GM23248 (cell line): Measurements from ENCODE around the gene PRRX1. TPM values are rescaled to one million over a fixed set of nuclear protein-coding genes. Genes with fewer than 3 reads are reported as not detected.
A peak's percentile ranks its signal among the peaks of the same experiment; 100 is the strongest.

Experiments used
- DNase-seq: peaks from one replicate; pipeline ENCODE4 v3.0.0-alpha.2; 2015
- H2AFZ ChIP-seq: fragments of 200-600 bp; sonication (generic); 2 replicates; pipeline ENCODE4 v1.6.1; 2016; ENCODE audit warnings: antibody characterized with exemption
- H3F3A ChIP-seq: fragments of 200-600 bp; sonication (generic); 2 replicates; pipeline ENCODE4 v1.6.1; 2016; ENCODE audit warnings: mild to moderate bottlenecking, antibody characterized with exemption, mixed run types; ENCODE audit not compliant: insufficient read depth
- H3K27ac ChIP-seq: fragments of 200-600 bp; sonication (generic); 2 replicates; pipeline ENCODE4 v1.5.1; 2016; ENCODE audit warnings: mild to moderate bottlenecking
- H3K27me3 ChIP-seq: fragments of 200-600 bp; sonication (generic); replicated peaks from 2 replicates; pipeline ENCODE4 v1.6.1; 2016; ENCODE audit warnings: mild to moderate bottlenecking; ENCODE audit not compliant: insufficient read depth
- H3K36me3 ChIP-seq: fragments of 200-600 bp; sonication (generic); 2 replicates; pipeline ENCODE4 v1.6.1; 2016; ENCODE audit warnings: low read depth, mild to moderate bottlenecking
- H3K4me1 ChIP-seq: fragments of 200-600 bp; sonication (generic); 2 replicates; pipeline ENCODE4 v1.6.1; 2016; ENCODE audit warnings: mild to moderate bottlenecking; ENCODE audit not compliant: insufficient read depth
- H3K4me2 ChIP-seq: fragments of 200-600 bp; sonication (generic); one replicate; pipeline ENCODE4 v1.6.1; 2016; ENCODE audit warnings: mild to moderate bottlenecking; ENCODE audit not compliant: unreplicated experiment
- H3K4me3 ChIP-seq: fragments of 200-600 bp; sonication (generic); 2 replicates; pipeline ENCODE4 v1.5.1; 2016; ENCODE audit warnings: mild to moderate bottlenecking
- H3K79me2 ChIP-seq: fragments of 200-600 bp; sonication (generic); 2 replicates; pipeline ENCODE4 v1.6.1; 2016; ENCODE audit warnings: mild to moderate bottlenecking; ENCODE audit not compliant: insufficient read depth
- H3K9ac ChIP-seq: fragments of 200-600 bp; sonication (generic); 2 replicates; pipeline ENCODE4 v1.6.1; 2016; ENCODE audit warnings: mild to moderate bottlenecking
- H3K9me2 ChIP-seq: fragments of 200-600 bp; sonication (generic); 2 replicates; pipeline ENCODE4 v1.6.1; 2016; ENCODE audit warnings: mixed run types, mild to moderate bottlenecking, moderate library complexity; ENCODE audit not compliant: insufficient read depth
- H3K9me3 ChIP-seq: fragments of 200-600 bp; sonication (generic); one replicate; pipeline ENCODE4 v1.6.1; 2017; ENCODE audit warnings: low read depth
- H4K20me1 ChIP-seq: fragments of 200-600 bp; sonication (generic); 2 replicates; pipeline ENCODE4 v1.6.0; 2016; ENCODE audit not compliant: insufficient read depth
- EZH2 ChIP-seq: fragments of 200-600 bp; sonication (generic); IDR thresholded peaks from 2 replicates; pipeline ENCODE4 v1.6.1; 2018; ENCODE audit warnings: antibody characterized with exemption, mild to moderate bottlenecking; ENCODE audit not compliant: insufficient read depth, poor library complexity, severe bottlenecking
- EZH2phosphoT487 ChIP-seq: fragments of 200-600 bp; sonication (generic); IDR thresholded peaks from 2 replicates; pipeline ENCODE4 v1.6.1; 2018; ENCODE audit warnings: antibody characterized with exemption, moderate library complexity, mild to moderate bottlenecking, low read depth; ENCODE audit not compliant: insufficient read depth
- WGBS, 2 experiments: methylation state at CpG; one replicate each; pipeline ENCODE4 v1.1.6; 2015 to 2017; ENCODE audit warnings: low lambda C conversion rate in 2 of 2, low coverage in 1 of 2; ENCODE audit errors: missing lambda C conversion rate in 2 of 2; 5-methylcytosine and 5-hydroxymethylcytosine counted together
- in situ Hi-C: fragments of 300-500 bp; cut with MboI; formaldehyde crosslinking; loops from 2 replicates; pipeline ENCODE4 v1.15.0; 2020
- polyA plus RNA-seq: library from polyadenylated mRNA; unstranded; fragments of >200 nt; fragmentation: Nextera tagmentation; extraction: Ambion mirVana; gene quantifications from 2 replicates; pipeline ENCODE4 v1.2.1, GENCODE V29; 2016
- total RNA-seq: library from RNA; depleted of rRNA; stranded (reverse); fragments of >200 nt; shearing (Covaris generic); gene quantifications from 2 replicates; pipeline ENCODE4 v1.2.3, GENCODE V29; 2014

The PRRX1 gene
- total and polyA plus RNA-seq, 2 experiments from 2014 or later, result 40.1 to 191 TPM

GRCh38 chr1:170665629-170666028 lies 1.7 kb downstream of the PRRX1 start:
- Histone ChIP-seq H3K36me3 (no peaks in the 10 kb centered on the region), H3K4me1 (peaks cover 26% of the 10 kb centered on the region), H3K9me2 (no peaks in the 10 kb centered on the region), H3K4me3 (peak overlapping the region; percentile 96), H3K4me2 (peak overlapping the region; percentile 99), H4K20me1 (no peaks in the 10 kb centered on the region), H3K79me2 (peaks cover 85% of the 10 kb centered on the region), H2AFZ (peak overlapping the region; percentile 17; the same call in 1 of the 2 replicates), H3K27me3 (no peaks in the 10 kb centered on the region), H3K9me3 (no peaks in the 10 kb centered on the region), H3K27ac (peak overlapping the region; percentile 97), H3F3A (peaks cover 51% of the 10 kb centered on the region), H3K9ac (peak overlapping the region; percentile 99)
- 0 to 1% methylated on average over 14 of the region's 14 CpGs for WGBS, 2 experiments
- TF ChIP-seq EZH2 (no peak), EZH2phosphoT487 (no peak)
- in situ Hi-C loops, result loop anchor here (10.0 kb wide), 2 partner anchors 131 to 651 kb away; partner anchors contain the start of gene GORAB
- peak; percentile 68 for DNase-seq

- Histone ChIP-seq H3K4me3 (peak overlapping the region; percentile 96), H3K27ac (peak overlapping the region; percentile 97), H4K20me1 (no peaks in the 10 kb centered on the region), H2AFZ (peak overlapping the region; percentile 43; the same call in 1 of the 2 replicates), H3F3A (peaks cover 58% of the 10 kb centered on the region), H3K9ac (peak overlapping the region; percentile 99), H3K9me3 (no peaks in the 10 kb centered on the region), H3K27me3 (no peaks in the 10 kb centered on the region), H3K79me2 (peaks cover 95% of the 10 kb centered on the region), H3K4me2 (peak overlapping the region; percentile 99), H3K9me2 (no peaks in the 10 kb centered on the region), H3K4me1 (peaks cover 30% of the 10 kb centered on the region), H3K36me3 (no peaks in the 10 kb centered on the region)
- TF ChIP-seq EZH2phosphoT487, result no peak
- no peak for TF ChIP-seq EZH2
- peak; percentile 72 for DNase-seq
- WGBS, 2 experiments, result 2% methylated on average over 30 to 32 of the region's 32 CpGs
- in situ Hi-C loops, result loop anchor here (10.0 kb wide), 2 partner anchors 132 to 652 kb away; partner anchors contain the start of gene GORAB
Measured at GRCh38 chr1:170666541-170667254, 2.8 kb downstream of the PRRX1 start.

- H3K27ac ChIP-seq, result peak overlapping the region; percentile 97
- DNase-seq, result peak; percentile 89
- WGBS, 2 experiments, result 1% methylated on average over 33 of the region's 33 CpGs
- H3K9ac ChIP-seq, result peak overlapping the region; percentile 99
- H3K79me2 ChIP-seq, result peaks cover 100% of the 10 kb centered on the region
- peak overlapping the region; percentile 96 for H3K4me3 ChIP-seq
- H2AFZ ChIP-seq, result no peak overlapping the region
- TF ChIP-seq EZH2, result no peak
- TF ChIP-seq EZH2phosphoT487, result no peak
- no peaks in the 10 kb centered on the region for H4K20me1 ChIP-seq
- H3F3A ChIP-seq, result peaks cover 66% of the 10 kb centered on the region
- H3K27me3 ChIP-seq, result no peaks in the 10 kb centered on the region
- in situ Hi-C loops, result loop anchor here (10.0 kb wide), 2 partner anchors 134 to 654 kb away; partner anchors contain the start of gene GORAB
- H3K9me2 ChIP-seq, result no peaks in the 10 kb centered on the region
- no peaks in the 10 kb centered on the region for H3K9me3 ChIP-seq
- H3K36me3 ChIP-seq, result no peaks in the 10 kb centered on the region
- peak overlapping the region; percentile 99 for H3K4me2 ChIP-seq
- H3K4me1 ChIP-seq, result peaks cover 48% of the 10 kb centered on the region
Measured at GRCh38 chr1:170668209-170669106, 4.5 kb downstream of the PRRX1 start.

- Histone ChIP-seq H3K9me2 (no peaks in the 10 kb centered on the region), H3K4me3 (peak overlapping the region; percentile 96), H3K4me1 (peaks cover 54% of the 10 kb centered on the region), H3K27ac (peak overlapping the region; percentile 97), H3K79me2 (peaks cover 100% of the 10 kb centered on the region), H3F3A (peaks cover 70% of the 10 kb centered on the region), H2AFZ (no peak overlapping the region), H3K4me2 (peak overlapping the region; percentile 99), H3K36me3 (no peaks in the 10 kb centered on the region), H4K20me1 (no peaks in the 10 kb centered on the region), H3K27me3 (no peaks in the 10 kb centered on the region), H3K9ac (peak overlapping the region; percentile 99), H3K9me3 (no peaks in the 10 kb centered on the region)
- in situ Hi-C loops, result loop anchor here (10.0 kb wide), 2 partner anchors 134 to 654 kb away; partner anchors contain the start of gene GORAB
- no peak for TF ChIP-seq EZH2
- WGBS, 2 experiments, result 1 to 3% methylated on average over 8 of the region's 8 CpGs
- peak; percentile 49 for DNase-seq
Measured at GRCh38 chr1:170669107-170669445, 5.1 kb downstream of the PRRX1 start.
